GM12891 (cell line): Measurements from ENCODE around the gene ZRANB3.
"Not testable (repeated sequence)": the region's sequence is repeated elsewhere in the genome, so short reads cannot be mapped to it uniquely, and the experiment has no call there.

ENCODE experiments used
- DNase-seq: peaks from one replicate; pipeline ENCODE4 v3.0.0; 2011; ENCODE audit warnings: low spot score; ENCODE audit not compliant: insufficient read length
- FAIRE-seq: peaks from 2 replicates; lab custom pipeline; 2011; peaks lifted over from hg19 to GRCh38; lab: Jason Lieb, UNC
- PAX5 ChIP-seq: IDR thresholded peaks from 2 replicates; pipeline ENCODE4 v1.6.1; 2011; ENCODE audit warnings: low read length, moderate library complexity, mild to moderate bottlenecking; ENCODE audit not compliant: insufficient read depth, severe bottlenecking
- POLR2A ChIP-seq: IDR thresholded peaks from 2 replicates; pipeline ENCODE4 v1.6.1; 2011; ENCODE audit warnings: low read depth, low read length, control low read depth
- POLR2AphosphoS5 ChIP-seq: IDR thresholded peaks from 2 replicates; pipeline ENCODE4 v1.6.1; 2011; ENCODE audit warnings: low read depth, low read length, control low read depth
- POU2F2 ChIP-seq: IDR thresholded peaks from 2 replicates; pipeline ENCODE4 v1.6.1; 2011; ENCODE audit warnings: low read depth, mild to moderate bottlenecking, control low read depth, low read length, moderate library complexity
- SPI1 ChIP-seq: IDR thresholded peaks from 2 replicates; pipeline ENCODE4 v1.6.1; 2011; ENCODE audit warnings: low read depth, low read length, control low read depth
- TAF1 ChIP-seq: IDR thresholded peaks from 2 replicates; pipeline ENCODE4 v1.6.1; 2011; ENCODE audit warnings: low read depth, low read length, control low read depth

Gene ZRANB3

GRCh38 chr2:135451966-135452365 is 79.1 kb downstream of the ZRANB3 start:
- DNase-seq (no peak), FAIRE-seq (no peak)
- TF ChIP-seq TAF1: no peak
- TF ChIP-seq POLR2A: no peak
- no peak for TF ChIP-seq SPI1
- no peak for TF ChIP-seq POLR2AphosphoS5

DNA sequence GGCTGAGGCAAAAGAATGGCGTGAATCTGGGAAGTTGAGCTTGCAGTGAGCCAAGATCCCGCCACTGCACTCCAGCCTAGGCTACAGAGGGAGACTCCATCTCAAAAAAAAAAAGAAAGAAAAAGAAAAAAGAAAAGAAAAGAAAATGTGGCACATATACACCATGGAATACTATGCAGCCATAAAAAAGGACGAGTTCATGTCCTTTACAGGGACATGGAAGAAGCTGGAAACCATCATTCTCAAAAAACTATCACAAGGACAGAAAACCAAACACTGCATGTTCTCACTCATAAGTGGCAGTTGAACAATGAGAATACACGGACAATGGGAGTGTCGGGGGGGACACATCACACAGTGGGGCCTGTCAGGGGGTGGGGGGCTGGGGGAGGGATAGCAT is 88.0 kb downstream of the ZRANB3 start:
- FAIRE-seq: not testable (repeated sequence)

DNA sequence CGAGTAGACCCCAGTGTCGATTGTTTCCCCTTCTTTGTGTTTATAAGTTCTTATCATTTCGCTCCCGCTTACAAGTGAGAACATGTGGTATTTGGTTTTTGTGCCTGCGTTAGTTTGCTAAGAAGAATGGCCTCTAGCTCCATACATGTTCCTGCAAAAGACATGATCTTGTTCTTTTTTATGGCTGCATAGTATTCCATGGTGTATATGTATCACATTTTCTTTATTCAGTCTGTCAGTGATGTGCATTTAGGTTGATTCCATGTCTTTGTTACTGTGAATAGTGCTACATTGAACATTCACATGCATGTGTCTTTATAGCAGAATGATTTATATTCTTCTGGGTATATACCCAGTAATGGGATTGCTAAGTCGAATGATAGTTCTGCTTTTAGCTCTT is 95.9 kb downstream of the ZRANB3 start:
- FAIRE-seq, DNase-seq: not testable (repeated sequence)

More for the DNA sequence above, 88.0 kb downstream of the ZRANB3 start:
- DNase-seq: not testable (repeated sequence)

- DNase-seq: no peak
- TF ChIP-seq PAX5: no peak
Observed at GRCh38 chr2:135424849-135425248, 106.2 kb downstream of the ZRANB3 start.

DNA sequence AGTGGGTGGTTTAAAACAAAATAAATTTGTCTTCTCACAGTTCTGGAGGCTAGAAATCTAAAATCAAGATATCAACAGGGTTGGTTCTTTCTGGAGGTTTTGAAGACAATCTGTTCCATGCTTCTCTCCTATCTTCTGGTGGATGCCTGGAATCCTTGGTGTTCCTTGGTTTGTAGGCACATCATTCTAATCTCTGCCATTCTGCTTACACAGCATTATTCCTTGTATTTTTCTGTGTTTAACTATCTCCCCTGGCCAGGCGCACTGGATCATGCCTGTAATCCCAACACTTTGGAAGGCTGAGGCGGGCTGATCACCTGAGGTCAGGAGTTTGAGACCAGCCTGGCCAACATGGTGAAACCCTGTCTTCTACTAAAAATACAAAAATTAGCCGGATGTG is 108.1 kb downstream of the ZRANB3 start:
- TF ChIP-seq POLR2AphosphoS5 (no peak), POU2F2 (no peak), TAF1 (no peak), POLR2A (no peak), PAX5 (no peak), SPI1 (no peak)

More at GRCh38 chr2:135424849-135425248, 106.2 kb downstream of the ZRANB3 start:
- no peak for FAIRE-seq

GRCh38 chr2:135411646-135412045 is 119.4 kb downstream of the ZRANB3 start:
- FAIRE-seq (no peak), DNase-seq (no peak)
- no peak for TF ChIP-seq POLR2A
- no peak for TF ChIP-seq POU2F2

More for the DNA sequence above, 108.1 kb downstream of the ZRANB3 start:
- no peak for DNase-seq
- FAIRE-seq: no peak

GRCh38 chr2:135409436-135409835 is 121.6 kb downstream of the ZRANB3 start:
- DNase-seq (no peak), FAIRE-seq (no peak)
- TF ChIP-seq POLR2A (no peak), POLR2AphosphoS5 (no peak), PAX5 (no peak), SPI1 (peak; percentile 87)

GRCh38 chr2:135396259-135396658 is 134.8 kb downstream of the ZRANB3 start:
- FAIRE-seq, DNase-seq: not testable (repeated sequence)

DNA sequence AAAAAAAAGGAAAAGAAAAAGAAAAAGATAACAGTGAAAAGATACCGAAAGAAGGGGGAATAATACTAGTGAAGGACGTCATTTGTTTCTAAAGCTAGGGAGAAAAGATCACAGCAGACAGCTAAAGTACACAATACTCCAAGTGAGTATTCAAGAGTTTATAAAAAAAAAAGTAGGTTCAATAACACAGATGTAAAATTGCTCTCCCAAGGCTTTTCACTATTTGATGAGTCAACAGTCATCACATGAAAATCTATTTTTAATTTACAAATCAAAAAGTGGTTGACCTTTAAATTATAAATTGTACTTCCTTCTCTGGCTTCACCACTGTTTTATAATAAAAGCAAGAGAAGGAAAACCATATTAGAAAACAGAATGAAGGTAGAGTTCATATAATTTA is 144.0 kb downstream of the ZRANB3 start:
- no peak for TF ChIP-seq POLR2AphosphoS5
- no peak for TF ChIP-seq POU2F2
- TF ChIP-seq SPI1: no peak
- no peak for TF ChIP-seq TAF1
- TF ChIP-seq PAX5: no peak
- TF ChIP-seq POLR2A: no peak
- FAIRE-seq (no peak), DNase-seq (no peak)

- DNase-seq: no peak
- TF ChIP-seq PAX5: no peak
- no peak for TF ChIP-seq POLR2A
- no peak for TF ChIP-seq POU2F2
- no peak for TF ChIP-seq SPI1
- TF ChIP-seq TAF1: no peak
- no peak for TF ChIP-seq POLR2AphosphoS5
- FAIRE-seq: no peak
Observed at GRCh38 chr2:135378591-135378990, 152.4 kb downstream of the ZRANB3 start.

DNA sequence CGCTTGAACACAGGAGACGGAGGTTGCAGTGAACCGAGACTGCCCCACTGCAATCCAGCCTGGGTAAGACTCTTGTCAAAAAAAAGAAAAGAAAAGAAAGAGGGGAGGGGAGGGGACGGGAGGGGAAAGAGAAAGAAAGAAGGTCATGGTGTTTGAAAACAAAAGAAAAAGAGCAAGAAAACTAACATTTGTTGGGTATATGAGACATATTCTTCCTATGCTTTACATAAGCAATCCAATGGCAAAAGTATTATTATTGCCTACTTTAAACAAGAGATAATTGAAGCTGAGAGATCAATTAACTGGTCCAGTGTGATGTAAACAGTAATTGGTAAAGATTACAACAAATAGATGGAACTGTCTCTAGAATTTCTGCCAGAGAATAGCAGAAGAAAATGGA is 157.3 kb downstream of the ZRANB3 start:
- TF ChIP-seq POLR2A: no peak
- TF ChIP-seq PAX5: no peak
- TF ChIP-seq POU2F2: no peak
- TF ChIP-seq TAF1: no peak
- DNase-seq: no peak
- FAIRE-seq: no peak

DNA sequence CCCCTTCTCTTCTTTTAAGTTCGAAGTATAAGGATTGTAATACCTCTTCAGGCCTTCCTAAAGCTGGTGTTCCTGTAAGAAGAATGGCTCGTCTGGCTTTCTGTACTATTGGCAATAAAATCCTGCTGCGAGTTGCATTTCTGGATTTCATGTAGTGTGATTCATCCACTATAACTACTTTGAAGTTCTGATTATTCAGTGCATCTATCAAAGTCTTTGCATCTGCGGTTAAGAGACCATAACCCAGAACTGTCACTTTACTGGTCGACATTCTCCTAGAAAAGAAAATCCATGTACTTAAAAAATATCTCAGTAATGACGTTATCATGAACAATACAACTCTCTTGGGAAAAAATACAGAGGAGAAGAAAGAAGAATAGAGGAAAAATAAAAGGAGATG is 181.1 kb downstream of the ZRANB3 start:
- TF ChIP-seq POLR2AphosphoS5 (no peak), SPI1 (no peak)
- no peak for FAIRE-seq
- no peak for DNase-seq

GRCh38 chr2:135348096-135348704 is 182.8 kb downstream of the ZRANB3 start:
- FAIRE-seq, DNase-seq: not testable (repeated sequence)
